ENCODE data around the gene CAPN8. TPM values are rescaled to one million over a fixed set of nuclear protein-coding genes. Genes with fewer than 3 reads are reported as not detected.
A peak's percentile ranks its signal among the peaks of the same experiment; 100 is the strongest.

CAPN8 gene
- total RNA-seq, 1 experiment from 2014 or later = 94.7 TPM

DNA sequence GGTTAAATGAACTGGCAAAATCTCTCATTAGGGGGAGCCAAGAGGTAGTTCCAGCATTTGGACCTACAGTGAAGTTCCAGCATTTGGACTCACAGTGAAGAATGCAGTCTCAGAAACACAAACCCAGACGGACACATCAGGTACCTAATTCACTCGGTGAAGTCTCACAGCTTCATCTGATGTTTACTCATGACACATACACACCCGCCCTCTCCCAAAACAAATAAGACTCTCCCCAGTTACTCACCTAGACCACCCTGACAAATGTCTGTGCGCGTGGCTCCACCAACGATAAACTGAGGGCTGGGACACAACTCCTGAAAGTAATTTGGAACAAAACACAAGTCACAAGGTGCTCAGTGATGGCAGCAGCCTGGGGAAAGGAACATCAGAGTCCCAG is 11.4 kb downstream of the CAPN8 start:
- Histone ChIP-seq H3K79me2 (ENCODE audit: low read depth) (peaks cover 77% of the 10 kb centered on the region), H3K27me3 (ENCODE audit: insufficient read depth, low read depth) (no peaks in the 10 kb centered on the region), H2AFZ (no peak overlapping the region), H3K4me1 (replicated peaks; ENCODE audit: insufficient read depth) (peaks cover 74% of the 10 kb centered on the region), H3F3A (ENCODE audit: insufficient read depth, low read depth) (peaks cover 52% of the 10 kb centered on the region), H3K4me3 (peak overlapping the region; percentile 17; the same call in 1 of the 2 replicates), H4K20me1 (ENCODE audit: insufficient read depth) (no peaks in the 10 kb centered on the region), H3K36me3 (ENCODE audit: low read depth) (peaks cover 31% of the 10 kb centered on the region), H3K9me2 (ENCODE audit: insufficient read depth) (no peaks in the 10 kb centered on the region), H3K27ac (peak overlapping the region; percentile 75), H3K4me2 (peak overlapping the region; percentile 67), H3K9me3 (ENCODE audit: insufficient read depth, low read depth) (no peaks in the 10 kb centered on the region)
- intact Hi-C loops (cut with micrococcal nuclease; ENCODE audit: unreplicated experiment) = no loop called here
- no TSS peak for BruUV-seq (replicated peaks)
- TF ChIP-seq, protein P1, sequence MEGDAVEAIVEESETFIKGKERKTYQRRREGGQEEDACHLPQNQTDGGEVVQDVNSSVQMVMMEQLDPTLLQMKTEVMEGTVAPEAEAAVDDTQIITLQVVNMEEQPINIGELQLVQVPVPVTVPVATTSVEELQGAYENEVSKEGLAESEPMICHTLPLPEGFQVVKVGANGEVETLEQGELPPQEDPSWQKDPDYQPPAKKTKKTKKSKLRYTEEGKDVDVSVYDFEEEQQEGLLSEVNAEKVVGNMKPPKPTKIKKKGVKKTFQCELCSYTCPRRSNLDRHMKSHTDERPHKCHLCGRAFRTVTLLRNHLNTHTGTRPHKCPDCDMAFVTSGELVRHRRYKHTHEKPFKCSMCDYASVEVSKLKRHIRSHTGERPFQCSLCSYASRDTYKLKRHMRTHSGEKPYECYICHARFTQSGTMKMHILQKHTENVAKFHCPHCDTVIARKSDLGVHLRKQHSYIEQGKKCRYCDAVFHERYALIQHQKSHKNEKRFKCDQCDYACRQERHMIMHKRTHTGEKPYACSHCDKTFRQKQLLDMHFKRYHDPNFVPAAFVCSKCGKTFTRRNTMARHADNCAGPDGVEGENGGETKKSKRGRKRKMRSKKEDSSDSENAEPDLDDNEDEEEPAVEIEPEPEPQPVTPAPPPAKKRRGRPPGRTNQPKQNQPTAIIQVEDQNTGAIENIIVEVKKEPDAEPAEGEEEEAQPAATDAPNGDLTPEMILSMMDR (conservative IDR thresholded peaks at IDR 0.05) = no peak
- TF ChIP-seq EZH2 (IDR thresholded peaks at IDR 0.05; ENCODE audit: low read depth) = no peak
- CTCF ChIA-PET = interaction anchor here (0.6 to 0.9 kb wide), 2 partner anchors 26 to 30 kb away, joined by 3 to 4 read pairs; no protein-coding TSS in a partner anchor
- POLR2A ChIA-PET (ENCODE audit: unreplicated experiment) = interaction anchor here (0.6 kb wide), 1 partner anchor 781 kb away, joined by 5 read pairs; the partner anchor contains the start of gene WDR26
- DNase-seq = peak in 1 of 2 experiments; percentile 76

DNA sequence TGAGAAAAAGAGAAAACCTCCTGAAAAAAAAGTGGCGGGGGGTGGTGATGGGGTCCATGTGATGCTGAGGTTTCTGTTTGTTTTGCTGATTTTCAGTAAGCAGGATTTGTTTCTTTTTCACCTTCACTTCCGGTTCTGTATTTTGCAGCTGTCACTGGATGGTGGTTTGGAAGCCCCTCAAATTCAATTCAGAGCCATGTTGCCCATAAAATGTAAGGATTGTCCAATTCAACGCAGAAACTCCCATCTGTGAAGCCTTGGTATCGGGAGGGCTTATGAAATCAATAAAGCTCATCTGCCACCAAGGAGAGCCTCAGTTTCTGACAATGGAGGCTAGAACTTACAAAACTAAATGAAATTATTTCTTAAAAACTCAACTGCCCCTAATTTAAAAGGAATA is 12.1 kb downstream of the CAPN8 start:
- Histone ChIP-seq H3K79me2 (ENCODE audit: low read depth) (peaks cover 74% of the 10 kb centered on the region), H3K9me2 (ENCODE audit: insufficient read depth) (no peaks in the 10 kb centered on the region), H3K4me3 (no peak overlapping the region), H3K36me3 (ENCODE audit: low read depth) (peaks cover 28% of the 10 kb centered on the region), H3K4me2 (peak overlapping the region; percentile 67), H3K27me3 (ENCODE audit: insufficient read depth, low read depth) (no peaks in the 10 kb centered on the region), H3K27ac (peak overlapping the region; percentile 75), H3K4me1 (replicated peaks; ENCODE audit: insufficient read depth) (peaks cover 68% of the 10 kb centered on the region), H3K9me3 (ENCODE audit: insufficient read depth, low read depth) (no peaks in the 10 kb centered on the region), H3F3A (ENCODE audit: insufficient read depth, low read depth) (peaks cover 55% of the 10 kb centered on the region), H2AFZ (no peak overlapping the region), H4K20me1 (ENCODE audit: insufficient read depth) (no peaks in the 10 kb centered on the region)
- intact Hi-C loops (cut with micrococcal nuclease; ENCODE audit: unreplicated experiment) = no loop called here
- DNase-seq = no peak
- TF ChIP-seq, protein P1 (conservative IDR thresholded peaks at IDR 0.05) = no peak
- no peak for TF ChIP-seq EZH2 (IDR thresholded peaks at IDR 0.05; ENCODE audit: low read depth)
- BruUV-seq (replicated peaks) = TSS peak; percentile 14
- CTCF ChIA-PET = interaction anchor here (0.9 kb wide), 1 partner anchor 19 kb away, joined by 3 read pairs; no protein-coding TSS in a partner anchor
- POLR2A ChIA-PET (ENCODE audit: unreplicated experiment) = interaction anchor here (0.6 kb wide), 1 partner anchor 781 kb away, joined by 5 read pairs; the partner anchor contains the start of gene WDR26

DNA sequence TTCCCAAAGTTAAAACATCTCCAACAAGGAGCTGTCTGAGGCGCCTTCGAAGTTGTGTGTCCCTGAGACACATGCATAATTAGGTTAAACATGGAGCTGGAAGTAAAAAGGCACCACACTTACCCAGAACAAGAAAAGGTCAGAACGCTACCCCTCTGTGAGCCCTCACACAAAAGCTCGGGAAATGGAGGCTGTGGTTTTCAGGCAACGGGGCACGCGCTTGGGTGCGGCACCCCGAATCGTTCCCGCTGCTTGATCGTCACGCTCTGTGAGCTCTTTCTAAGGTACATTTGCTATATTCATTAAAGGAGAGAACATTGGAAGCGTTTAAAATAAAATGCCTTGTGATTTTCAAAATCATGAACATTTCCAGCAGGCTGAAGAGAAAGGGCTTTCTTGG is 12.5 kb downstream of the CAPN8 start:
- CTCF ChIA-PET = interaction anchor here (0.9 to 1.2 kb wide), 2 partner anchors 20 to 24 kb away, joined by 3 read pairs; no protein-coding TSS in a partner anchor

More for the DNA sequence above, 12.5 kb downstream of the CAPN8 start:
- Histone ChIP-seq H4K20me1 (ENCODE audit: insufficient read depth) (no peaks in the 10 kb centered on the region), H3K4me1 (replicated peaks; ENCODE audit: insufficient read depth) (peaks cover 63% of the 10 kb centered on the region), H3K9me2 (ENCODE audit: insufficient read depth) (no peaks in the 10 kb centered on the region), H3K4me2 (peak overlapping the region; percentile 67), H3K27ac (peak overlapping the region; percentile 75), H3K9me3 (ENCODE audit: insufficient read depth, low read depth) (no peaks in the 10 kb centered on the region), H2AFZ (no peak overlapping the region), H3K79me2 (ENCODE audit: low read depth) (peaks cover 74% of the 10 kb centered on the region), H3K4me3 (no peak overlapping the region), H3F3A (ENCODE audit: insufficient read depth, low read depth) (peaks cover 52% of the 10 kb centered on the region), H3K27me3 (ENCODE audit: insufficient read depth, low read depth) (no peaks in the 10 kb centered on the region), H3K36me3 (ENCODE audit: low read depth) (peaks cover 24% of the 10 kb centered on the region)
- POLR2A ChIA-PET (ENCODE audit: unreplicated experiment) = interaction anchor here (0.6 kb wide), 1 partner anchor 11 kb away, joined by 3 read pairs; no protein-coding TSS in a partner anchor
- intact Hi-C loops (cut with micrococcal nuclease; ENCODE audit: unreplicated experiment) = no loop called here
- TF ChIP-seq, protein P1 (conservative IDR thresholded peaks at IDR 0.05) = no peak
- no peak for TF ChIP-seq EZH2 (IDR thresholded peaks at IDR 0.05; ENCODE audit: low read depth)
- BruUV-seq (replicated peaks) = no TSS peak
- DNase-seq = no peak

All from PC-9 (cell line).